Spleen (tissue), 11 donors: ENCODE data around the gene PTGFR. TPM values are rescaled to one million over a fixed set of nuclear protein-coding genes. Genes with fewer than 3 reads are reported as not detected.

ENCODE experiments used
- DNase-seq: peaks from one replicate; pipeline ENCODE4 v3.0.0-alpha.2; 2020
- H3K27ac ChIP-seq, 8 donors: fragments of 200-600 bp; sonication (generic) in 7 of 8; 1 replicate in 4 of 8; 2 replicates in 4 of 8; pipeline versions ENCODE4 v1.5.0 to v1.8.0; 2016 to 2021; ENCODE audit warnings: inconsistent platforms in 4 of 8, mild to moderate bottlenecking in 4 of 8, moderate library complexity in 1 of 8
- H3K27me3 ChIP-seq, 7 donors: fragments of 200-600 bp; sonication (generic) in 6 of 7; replicated peaks in 1 of 7; 1 replicate in 4 of 7; 2 replicates in 3 of 7; pipeline versions ENCODE4 v1.5.0 to v1.8.0; 2016 to 2021; ENCODE audit warnings: inconsistent platforms in 3 of 7, mild to moderate bottlenecking in 1 of 7
- H3K36me3 ChIP-seq, 6 donors: fragments of 200-600 bp; sonication (generic) in 5 of 6; 1 replicate in 4 of 6; 2 replicates in 2 of 6; pipeline versions ENCODE4 v1.5.0 to v1.8.0; 2016 to 2021; ENCODE audit warnings: inconsistent platforms in 2 of 6
- H3K4me1 ChIP-seq, 6 donors: fragments of 200-600 bp; sonication (generic) in 5 of 6; 1 replicate in 3 of 6; 2 replicates in 3 of 6; pipeline versions ENCODE4 v1.5.0 to v1.8.0; 2016 to 2021; ENCODE audit warnings: inconsistent platforms in 3 of 6
- H3K4me3 ChIP-seq, 8 donors: fragments of 200-600 bp; sonication (generic) in 7 of 8; 1 replicate in 4 of 8; 2 replicates in 4 of 8; pipeline versions ENCODE4 v1.5.0 to v1.8.0; 2016 to 2021; ENCODE audit warnings: inconsistent platforms in 4 of 8, mild to moderate bottlenecking in 4 of 8, moderate library complexity in 2 of 8
- H3K9me3 ChIP-seq, 8 donors: fragments of 200-600 bp; sonication (generic) in 7 of 8; 1 replicate in 4 of 8; 2 replicates in 4 of 8; pipeline versions ENCODE4 v1.5.0 to v1.8.0; 2016 to 2021; ENCODE audit warnings: inconsistent platforms in 4 of 8
- CTCF ChIP-seq, 11 experiments: fragments of 200-600 bp in 7 of 11; fragments of 450-650 bp in 4 of 11; sonication (generic) in 4 of 11; IDR thresholded peaks in 8 of 11; conservative IDR thresholded peaks in 3 of 11; 1 replicate in 7 of 11; 2 replicates in 4 of 11; pipeline versions ENCODE4 v1.4.0 to v1.8.0; 2016 to 2021; ENCODE audit warnings: antibody characterized with exemption in 11 of 11, inconsistent platforms in 4 of 11, mild to moderate bottlenecking in 1 of 11
- POLR2A ChIP-seq, 3 donors: fragments of 450-650 bp; IDR thresholded peaks; one replicate each; pipeline ENCODE4 v1.5.1; 2017; ENCODE audit warnings: antibody characterized with exemption in 3 of 3, mild to moderate bottlenecking in 1 of 3
- POLR2AphosphoS5 ChIP-seq, 3 donors: sonication (generic); formaldehyde crosslinking; IDR thresholded peaks; one replicate each; pipeline ENCODE4 v1.5.1; 2017; ENCODE audit warnings: antibody characterized with exemption in 3 of 3
- WGBS, 5 donors: extraction: QIAGEN DNeasy Blood & Tissue Kit in 3 of 5; methylation state at CpG; one replicate each; pipeline versions ENCODE4 v1.1.5 to v1.1.7; 2013 to 2018; 5-methylcytosine and 5-hydroxymethylcytosine counted together
- intact Hi-C: fragments of 100-400 bp; cut with DNase I; formaldehyde crosslinking; loops from one replicate; pipeline ENCODE4 v1.15.0; 2023; ENCODE audit warnings: low total_unique reads
- polyA plus RNA-seq, 3 donors: library from polyadenylated mRNA; stranded (reverse); fragments of 200-250 nt; gene quantifications; one replicate each; pipeline ENCODE4 v1.2.1, GENCODE V29; 2013
- total RNA-seq, 7 donors: library from RNA; depleted of rRNA in 3 of 7; stranded (reverse); fragments of >200 nt in 3 of 7; fragmentation: NEBNext Ultra II Directional in 4 of 7; extraction: Animal tissue kit (Norgen Biotek cat#: 25700) in 4 of 7; gene quantifications; one replicate each; pipeline versions ENCODE4 v1.1.0 to v1.2.1, GENCODE V29; 2016 to 2021
- donor health status: healthy with polysubstance abuse.
- donor health status: DM: no; HTN: no; CAD: no; lungs with moderate emphysema.
- donor health status: DM: no; HTN: no; CAD: no.
- donor health status: Bipolar disorder and iron deficiency.
- donor health status: healthy.
- donor health status: DM: no; HTN: no; CAD: no.
- donor health status: DM: yes; HTN: yes; CAD: no.

The PTGFR gene
- total and polyA plus RNA-seq, 10 donors, result 0.28 to 2.4 (median 0.47) TPM

GRCh38 chr1:78549331-78549730 lies 58.6 kb downstream of the PTGFR start:
- H3K36me3 ChIP-seq, result no peaks in the 10 kb centered on the region
- intact Hi-C loops, result no loop called here
- H3K27me3 ChIP-seq, result peaks cover 0 to 4% (median 0%) of the 10 kb centered on the region in 7 donors
- 61 to 78% (median 73%) methylated on average over 3 of the region's 3 CpGs for WGBS, 5 donors
- peaks cover 0 to 43% (median 22%) of the 10 kb centered on the region in 8 donors for H3K9me3 ChIP-seq
- TF ChIP-seq CTCF (IDR thresholded peaks at IDR 0.05 in 8 of 11, conservative IDR thresholded peaks at IDR 0.05 in 3 of 11), result no peak
- DNase-seq, result no peak
- H3K4me3 ChIP-seq, result no peak overlapping the region
- no peak overlapping the region for H3K27ac ChIP-seq
- H3K4me1 ChIP-seq, result no peaks in the 10 kb centered on the region

- 70 to 85% (median 71%) methylated on average over 3 of the region's 3 CpGs for WGBS, 5 donors
- Histone ChIP-seq H3K9me3 (peaks cover 0 to 48% (median 27%) of the 10 kb centered on the region in 8 donors), H3K4me1 (no peaks in the 10 kb centered on the region), H3K27me3 (peaks cover 0 to 4% (median 0%) of the 10 kb centered on the region in 7 donors), H3K4me3 (no peak overlapping the region), H3K36me3 (no peaks in the 10 kb centered on the region), H3K27ac (no peak overlapping the region)
- no peak for TF ChIP-seq POLR2AphosphoS5 (IDR thresholded peaks at IDR 0.05)
- no peak for TF ChIP-seq POLR2A (IDR thresholded peaks at IDR 0.05)
- TF ChIP-seq CTCF (IDR thresholded peaks at IDR 0.05 in 8 of 11, conservative IDR thresholded peaks at IDR 0.05 in 3 of 11), result no peak
- intact Hi-C loops, result no loop called here
- no peak for DNase-seq
These were observed 59.1 kb downstream of the PTGFR start for GRCh38 chr1:78549891-78550290.

- Histone ChIP-seq H3K4me1 (no peaks in the 10 kb centered on the region), H3K36me3 (no peaks in the 10 kb centered on the region), H3K9me3 (peaks cover 0 to 56% (median 32%) of the 10 kb centered on the region in 8 donors), H3K27ac (no peak overlapping the region), H3K27me3 (no peaks in the 10 kb centered on the region), H3K4me3 (no peak overlapping the region)
- TF ChIP-seq POLR2AphosphoS5 (IDR thresholded peaks at IDR 0.05), result no peak
- TF ChIP-seq POLR2A (IDR thresholded peaks at IDR 0.05), result no peak
- no peak for TF ChIP-seq CTCF (IDR thresholded peaks at IDR 0.05 in 8 of 11, conservative IDR thresholded peaks at IDR 0.05 in 3 of 11)
- WGBS, 5 donors, result 66 to 81% (median 70%) methylated on average over 5 of the region's 5 CpGs
- intact Hi-C loops, result no loop called here
- DNase-seq, result no peak
These were observed 63.1 kb downstream of the PTGFR start for GRCh38 chr1:78553859-78554258.

- TF ChIP-seq POLR2AphosphoS5 (IDR thresholded peaks at IDR 0.05) (no peak), CTCF (IDR thresholded peaks at IDR 0.05 in 8 of 11, conservative IDR thresholded peaks at IDR 0.05 in 3 of 11) (no peak), POLR2A (IDR thresholded peaks at IDR 0.05) (no peak)
- Histone ChIP-seq H3K4me3 (no peak overlapping the region), H3K4me1 (no peaks in the 10 kb centered on the region), H3K27ac (no peak overlapping the region), H3K27me3 (no peaks in the 10 kb centered on the region), H3K36me3 (no peaks in the 10 kb centered on the region), H3K9me3 (peaks cover 0 to 46% (median 28%) of the 10 kb centered on the region in 8 donors)
- no peak for DNase-seq
- intact Hi-C loops, result no loop called here
These were observed 64.1 kb downstream of the PTGFR start for GRCh38 chr1:78554840-78555239.
